Measurements from ENCODE around the gene VNN1. TPM values are rescaled to one million over a fixed set of nuclear protein-coding genes. Genes with fewer than 3 reads are reported as not detected.
"Not testable (repeated sequence)": the region's sequence is repeated elsewhere in the genome, so short reads cannot be mapped to it uniquely, and the experiment has no call there.

Gene VNN1
- total RNA-seq, 1 donor from 2014 or later: not detected

- Mint-ChIP-seq H3K4me3 (no peak overlapping the region), H3K27ac (ENCODE audit: unreplicated experiment) (no peak overlapping the region), H3K27me3 (ENCODE audit: low read depth) (no peaks in the 10 kb centered on the region), H3K4me1 (no peaks in the 10 kb centered on the region), H3K36me3 (ENCODE audit: low read depth) (no peaks in the 10 kb centered on the region), H3K9me3 (peaks cover 2% of the 10 kb centered on the region)
- no peak for TF ChIP-seq CTCF (conservative IDR thresholded peaks at IDR 0.05)
- DNase-seq (ENCODE audit: low read depth, low spot score): no peak
These were observed 28.8 kb downstream of the VNN1 start for GRCh38 chr6:132685009-132685408.

GRCh38 chr6:132684272-132684671 lies 29.6 kb downstream of the VNN1 start:
- Mint-ChIP-seq H3K4me1 (no peaks in the 10 kb centered on the region), H3K27ac (ENCODE audit: unreplicated experiment) (no peak overlapping the region), H3K36me3 (ENCODE audit: low read depth) (no peaks in the 10 kb centered on the region)

GRCh38 chr6:132683543-132683942 lies 30.3 kb downstream of the VNN1 start:
- Mint-ChIP-seq H3K4me1 (no peaks in the 10 kb centered on the region), H3K27me3 (ENCODE audit: low read depth) (no peaks in the 10 kb centered on the region), H3K4me3 (no peak overlapping the region), H3K36me3 (ENCODE audit: low read depth) (no peaks in the 10 kb centered on the region), H3K9me3 (peaks cover 2% of the 10 kb centered on the region), H3K27ac (ENCODE audit: unreplicated experiment) (no peak overlapping the region)
- DNase-seq (ENCODE audit: low read depth, low spot score): no peak
- no peak for TF ChIP-seq CTCF (conservative IDR thresholded peaks at IDR 0.05)

More at GRCh38 chr6:132684272-132684671, 29.6 kb downstream of the VNN1 start:
- no peaks in the 10 kb centered on the region for H3K27me3 Mint-ChIP-seq (ENCODE audit: low read depth)
- no peak overlapping the region for H3K4me3 Mint-ChIP-seq
- peaks cover 2% of the 10 kb centered on the region for H3K9me3 Mint-ChIP-seq
- no peak for TF ChIP-seq CTCF (conservative IDR thresholded peaks at IDR 0.05)
- DNase-seq (ENCODE audit: low read depth, low spot score): no peak

- H3K9me3 Mint-ChIP-seq; H3K27ac Mint-ChIP-seq (ENCODE audit: unreplicated experiment); H3K36me3 Mint-ChIP-seq (ENCODE audit: low read depth); H3K4me1 Mint-ChIP-seq; H3K4me3 Mint-ChIP-seq; DNase-seq (ENCODE audit: low read depth, low spot score); H3K27me3 Mint-ChIP-seq (ENCODE audit: low read depth): not testable (repeated sequence)
These were observed 34.8 kb downstream of the VNN1 start for GRCh38 chr6:132679094-132679493.

- Mint-ChIP-seq H3K27me3 (ENCODE audit: low read depth) (no peaks in the 10 kb centered on the region), H3K4me3 (no peak overlapping the region), H3K9me3 (peaks cover 2% of the 10 kb centered on the region), H3K4me1 (no peaks in the 10 kb centered on the region), H3K27ac (ENCODE audit: unreplicated experiment) (no peak overlapping the region), H3K36me3 (ENCODE audit: low read depth) (no peaks in the 10 kb centered on the region)
- no peak for DNase-seq (ENCODE audit: low read depth, low spot score)
- no peak for TF ChIP-seq CTCF (conservative IDR thresholded peaks at IDR 0.05)
These were observed 38.1 kb downstream of the VNN1 start for GRCh38 chr6:132675749-132676148.

GRCh38 chr6:132675002-132675401 lies 38.9 kb downstream of the VNN1 start:
- peaks cover 2% of the 10 kb centered on the region for H3K9me3 Mint-ChIP-seq
- no peak overlapping the region for H3K27ac Mint-ChIP-seq (ENCODE audit: unreplicated experiment)
- no peaks in the 10 kb centered on the region for H3K4me1 Mint-ChIP-seq
- no peak for TF ChIP-seq CTCF (conservative IDR thresholded peaks at IDR 0.05)
- H3K27me3 Mint-ChIP-seq (ENCODE audit: low read depth): no peaks in the 10 kb centered on the region
- no peak overlapping the region for H3K4me3 Mint-ChIP-seq
- no peaks in the 10 kb centered on the region for H3K36me3 Mint-ChIP-seq (ENCODE audit: low read depth)
- no peak for DNase-seq (ENCODE audit: low read depth, low spot score)

Measured in neural crest cell (in vitro differentiated cells).